Stimulated activated CD4-positive, alpha-beta T cell treated with anti-CD3 and anti-CD28 coated beads, Interleukin-4, amount 100 ng/mL, for 4 hours (primary cell): ENCODE results near the gene GARS1.
"Not testable (repeated sequence)": the region's sequence is repeated elsewhere in the genome, so short reads cannot be mapped to it uniquely, and the experiment has no call there.

Experiments used
- DNase-seq, 2 experiments: peaks; one replicate each; pipeline ENCODE4 v3.0.0-alpha.2; 2020

Gene GARS1

GRCh38 chr7:30583181-30583580 is 11.5 kb upstream of the GARS1 start:
- no peak for DNase-seq

GRCh38 chr7:30584415-30584814 is 10.3 kb upstream of the GARS1 start:
- no peak for DNase-seq

DNA sequence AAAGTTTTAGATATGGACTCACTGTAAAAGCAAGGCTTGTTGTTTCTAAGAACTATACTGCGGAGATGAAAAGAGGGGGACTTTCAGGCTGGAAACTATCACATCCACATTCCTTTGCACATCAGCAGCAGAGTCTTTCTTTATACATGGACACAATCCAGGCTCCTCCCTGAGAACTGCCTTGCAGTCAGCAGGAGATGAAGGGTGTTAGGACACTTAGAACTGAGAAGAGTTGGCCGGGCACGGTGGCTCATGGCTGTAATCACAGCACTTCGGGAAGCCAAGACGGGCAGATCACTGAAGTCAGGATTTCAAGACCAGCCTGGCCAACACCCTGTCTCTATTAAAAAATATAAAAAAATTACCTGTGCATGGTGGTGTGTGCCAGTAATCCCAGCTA is 9.7 kb upstream of the GARS1 start:
- no peak for DNase-seq

DNA sequence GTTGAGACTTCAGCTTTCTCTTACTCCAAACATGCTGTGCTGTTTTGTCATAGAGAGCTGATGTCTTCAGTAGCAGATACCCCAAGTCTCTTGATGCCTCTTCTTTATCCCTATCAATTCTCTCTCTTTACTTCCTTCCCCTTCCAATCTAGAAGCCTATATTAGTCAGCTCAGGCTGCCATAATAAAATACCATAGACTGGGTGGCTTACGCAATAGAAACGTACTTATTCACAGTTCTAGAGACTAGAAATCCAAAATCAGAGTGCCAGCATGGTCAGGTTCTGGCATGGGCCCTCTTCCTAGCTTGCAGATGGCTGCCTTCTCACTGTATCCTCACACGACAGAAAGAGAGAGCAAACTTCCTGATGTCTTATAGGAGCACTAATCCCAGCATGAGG is 9.0 kb upstream of the GARS1 start:
- DNase-seq = no peak

DNA sequence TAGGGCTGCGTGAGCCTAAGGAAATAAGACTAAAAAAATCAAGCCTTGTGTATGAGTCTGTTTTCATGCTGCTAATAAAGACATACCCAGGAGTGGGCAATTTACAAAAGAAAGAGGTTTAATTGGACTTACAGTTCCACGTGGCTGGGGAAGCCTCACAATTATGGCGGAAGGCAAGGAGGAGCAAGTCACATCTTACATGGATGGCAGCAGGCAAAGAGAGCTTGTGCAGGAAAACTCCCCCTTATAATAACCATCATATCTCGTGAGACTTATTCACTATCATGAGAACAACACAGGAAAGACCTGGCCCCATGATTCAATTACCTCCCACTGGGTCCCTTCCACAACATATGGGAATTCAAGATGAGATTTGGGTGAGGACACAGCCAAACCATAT is 7.1 kb upstream of the GARS1 start:
- not testable (repeated sequence) for DNase-seq

DNA sequence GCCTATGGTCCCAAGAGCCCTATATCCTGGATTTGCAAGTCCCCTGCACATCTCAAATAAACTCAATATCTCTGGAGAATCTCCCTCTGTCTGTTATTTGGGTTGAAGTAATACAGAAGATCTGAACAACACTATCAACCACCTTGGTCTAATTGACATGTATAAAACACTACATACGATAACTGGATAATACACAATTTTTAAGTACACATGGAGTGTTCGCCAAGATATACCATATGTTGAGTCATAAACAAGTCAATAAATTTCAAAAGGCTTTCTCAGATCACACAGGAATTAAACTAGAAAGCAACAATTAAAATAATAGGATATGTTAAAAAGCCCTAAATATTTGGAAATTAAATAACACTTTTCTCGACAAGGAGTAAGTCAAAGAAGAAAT is 5.6 kb upstream of the GARS1 start:
- DNase-seq = no peak

- peak; percentile 6 to 27 for DNase-seq
These were observed 584 bp upstream of the GARS1 start for GRCh38 chr7:30594048-30594539.

- DNase-seq = no peak
These were observed 847 bp downstream of the GARS1 start for GRCh38 chr7:30595436-30596013.

GRCh38 chr7:30596014-30596641 is 1.4 kb downstream of the GARS1 start:
- DNase-seq = no peak

DNA sequence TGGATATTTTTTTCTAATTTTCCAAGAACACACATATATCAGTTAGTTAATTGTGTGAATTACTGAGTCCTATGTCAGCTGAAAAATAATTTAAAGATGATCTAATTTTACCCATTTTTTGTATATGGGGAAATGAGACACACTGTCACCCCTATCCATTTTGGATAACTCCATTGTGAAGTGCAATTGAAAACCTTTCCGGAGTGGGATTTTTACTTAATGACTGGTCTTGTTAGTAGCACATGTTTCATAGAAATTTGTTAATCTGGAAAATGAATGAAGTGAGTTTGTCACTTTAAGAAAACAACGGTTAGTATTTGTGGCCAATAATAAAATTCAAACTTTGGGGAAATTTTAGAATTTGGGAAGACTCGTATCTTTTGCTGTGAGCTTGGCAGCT is 2.0 kb downstream of the GARS1 start:
- DNase-seq = no peak

- DNase-seq = no peak
These were observed 3.6 kb downstream of the GARS1 start for GRCh38 chr7:30598121-30598876.

DNA sequence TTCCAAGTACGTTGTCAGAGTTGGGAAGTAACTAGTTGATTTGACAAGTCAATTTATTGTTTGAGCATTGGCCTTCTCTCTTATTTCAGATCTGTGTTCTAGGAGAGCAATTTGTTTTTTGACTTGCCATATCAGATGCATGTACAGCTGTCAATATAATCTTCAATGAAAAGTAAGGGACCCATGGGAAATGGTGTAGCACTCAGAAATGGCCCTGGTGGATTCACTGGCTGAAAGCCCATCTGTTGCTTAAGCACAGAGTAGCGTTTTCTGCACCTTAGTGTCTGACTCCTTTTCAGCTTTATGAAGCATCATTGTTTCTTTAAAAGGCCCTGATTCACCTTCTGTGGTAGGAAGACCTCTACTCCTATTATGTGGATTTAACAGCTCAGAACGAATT is 10.2 kb downstream of the GARS1 start:
- DNase-seq = no peak

DNA sequence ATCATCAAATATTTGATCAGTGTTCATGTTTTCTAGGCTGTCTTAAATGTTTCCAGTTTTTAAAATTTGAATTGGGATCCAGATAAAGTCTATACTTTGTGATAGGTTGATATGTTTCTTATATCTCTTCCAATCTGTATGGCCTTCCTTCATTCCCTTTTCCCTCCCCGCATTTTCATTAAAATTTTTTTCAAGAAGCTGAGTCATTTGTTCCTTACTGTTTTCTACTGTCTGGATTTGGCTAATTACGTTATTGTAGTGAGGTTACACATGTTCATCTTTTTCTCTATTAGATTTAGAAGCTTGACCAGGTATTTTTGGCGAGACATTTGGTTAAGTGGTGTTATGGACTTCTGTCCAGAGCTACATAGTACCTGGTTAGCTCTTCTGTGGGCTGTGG is 11.2 kb downstream of the GARS1 start:
- no peak for DNase-seq

DNA sequence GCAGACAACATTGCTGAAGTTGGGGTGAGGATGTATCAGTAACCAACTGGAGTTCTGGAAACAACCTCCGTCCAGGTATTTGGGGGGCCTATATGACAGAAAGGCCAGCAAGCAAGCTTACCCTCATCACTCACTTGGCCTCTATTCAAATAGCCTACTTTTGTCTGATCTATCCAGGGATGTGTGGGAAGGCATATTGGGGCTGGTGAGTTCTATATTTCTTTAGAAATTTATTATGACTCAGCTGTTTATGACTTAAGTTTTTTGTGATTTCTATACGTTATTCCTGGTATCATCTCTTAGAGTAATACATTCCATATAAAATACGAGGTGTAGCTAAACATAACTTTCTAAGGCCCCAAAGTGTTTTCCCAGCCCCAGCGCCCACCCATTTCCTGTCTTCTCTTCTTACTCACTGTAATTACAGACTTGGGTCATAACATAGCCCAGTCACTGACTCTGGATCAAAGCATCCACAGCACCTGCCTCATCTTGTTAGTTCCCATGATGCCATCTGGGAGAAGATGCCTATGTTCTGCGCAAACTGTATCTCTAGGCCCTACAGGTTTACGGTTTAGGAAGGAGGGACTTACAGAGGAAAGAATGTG is 18.1 kb downstream of the GARS1 start:
- DNase-seq = no peak

DNA sequence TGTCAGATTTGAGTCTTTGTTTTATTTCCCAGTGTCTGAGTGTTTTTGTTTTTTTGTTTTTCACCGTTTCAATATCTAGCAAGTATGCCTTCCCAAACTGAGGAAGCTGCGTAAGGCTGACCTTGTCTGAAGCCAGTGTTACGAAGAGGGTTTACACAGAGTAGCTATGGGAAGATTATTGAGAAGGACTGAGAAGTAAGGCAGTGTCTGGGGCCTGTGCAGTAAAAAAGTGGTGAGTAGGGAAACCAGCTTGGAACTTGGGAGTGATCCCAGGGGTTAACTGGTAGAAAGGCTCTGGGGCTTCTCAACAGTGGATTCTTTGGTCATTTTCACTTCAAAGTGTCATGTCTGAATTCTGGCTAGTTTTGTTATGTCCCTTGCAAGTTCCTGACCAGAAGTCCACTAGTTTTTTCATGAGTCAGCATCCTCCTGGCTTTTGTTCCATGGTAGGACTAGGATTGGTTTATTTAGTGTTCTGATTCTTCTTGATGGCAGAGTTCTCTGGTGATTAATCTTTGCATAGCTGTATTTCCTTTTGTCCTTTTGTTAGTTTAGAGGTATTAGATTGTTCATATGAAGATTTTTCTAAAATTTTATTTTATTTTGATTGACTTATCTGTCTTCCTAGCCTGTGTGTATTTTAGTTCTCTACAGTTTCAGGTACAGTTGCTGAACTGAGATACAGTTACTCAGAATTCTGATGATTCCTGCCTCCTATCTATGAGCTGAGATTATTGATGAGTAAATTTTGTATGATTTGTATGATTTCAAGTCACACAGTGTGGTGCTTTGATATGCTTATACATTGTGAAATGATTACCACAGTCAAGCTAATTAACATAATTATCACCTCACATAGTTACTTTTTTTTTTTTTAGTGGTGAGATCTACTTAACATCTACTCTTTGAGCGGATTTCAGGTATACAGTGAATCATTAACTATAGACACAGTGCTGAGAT is 19.0 kb downstream of the GARS1 start:
- no peak for DNase-seq

DNA sequence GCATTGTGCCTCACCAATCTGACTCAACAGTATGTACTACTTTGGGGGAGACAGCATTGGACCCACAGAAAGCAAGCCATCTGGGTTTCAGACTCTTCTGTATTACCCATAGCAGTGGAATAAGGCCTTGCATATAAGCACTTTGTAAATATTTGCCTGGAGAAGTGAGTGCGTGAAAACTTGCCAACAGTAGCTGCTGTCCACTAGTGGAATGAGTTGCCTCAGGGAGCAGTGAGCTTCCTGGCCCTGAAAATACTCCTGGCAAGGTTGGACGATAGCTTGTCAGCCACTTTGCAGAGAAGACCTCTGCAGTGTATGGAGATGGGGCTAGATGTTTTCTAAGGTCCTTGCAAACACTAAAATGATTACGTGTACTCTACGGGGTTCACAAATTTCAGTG is 21.6 kb downstream of the GARS1 start:
- DNase-seq = no peak

DNA sequence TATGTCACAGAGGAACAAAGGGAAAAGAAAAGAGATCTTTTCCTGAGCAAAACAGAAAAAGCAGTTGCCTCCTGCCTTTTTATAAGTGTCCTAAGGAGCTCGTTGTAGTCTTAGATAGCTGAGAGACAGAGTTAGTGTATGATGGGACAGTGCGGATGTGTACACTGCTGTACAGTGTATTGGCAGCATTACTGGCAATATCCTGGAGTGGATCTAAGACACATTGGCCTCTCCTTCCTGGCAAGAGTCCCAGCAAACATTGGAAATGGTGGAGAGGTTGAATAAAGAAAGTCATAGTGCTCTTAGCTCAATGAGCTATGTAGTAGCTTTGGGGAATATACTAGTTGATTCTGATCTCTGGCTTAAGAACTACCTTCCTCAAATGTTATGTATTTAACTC is 22.7 kb downstream of the GARS1 start:
- DNase-seq = no peak

GRCh38 chr7:30618080-30618676 is 23.5 kb downstream of the GARS1 start:
- DNase-seq = no peak

- DNase-seq = no peak
These were observed 24.3 kb downstream of the GARS1 start for GRCh38 chr7:30618961-30619360.

GRCh38 chr7:30625283-30625682 is 30.6 kb downstream of the GARS1 start:
- DNase-seq = no peak

GRCh38 chr7:30627026-30627425 is 32.3 kb downstream of the GARS1 start:
- DNase-seq = no peak

GRCh38 chr7:30630986-30631385 is 36.3 kb downstream of the GARS1 start:
- DNase-seq = no peak
